Glomerular endothelial cell (primary cell): ENCODE data around the gene ZNF548. TPM values are rescaled to one million over a fixed set of nuclear protein-coding genes. Genes with fewer than 3 reads are reported as not detected.

Experiments used
- total RNA-seq: library from RNA; depleted of rRNA; stranded (reverse); fragments of >200 nt; gene quantifications from 2 replicates; pipeline ENCODE4 v1.2.3, GENCODE V29; 2015

ZNF548 gene
- total RNA-seq, 1 donor from 2014 or later, result 9.9 TPM

Other genes with a start within 250 kb of the ZNF548 start
- gene ZIM3, start 244.7 kb upstream of the ZNF548 start, total RNA-seq, result not detected in 2 replicates
- not detected in 2 replicates for gene DUXA, start 222.4 kb upstream of the ZNF548 start, total RNA-seq
- gene ZNF264, start 198.4 kb upstream of the ZNF548 start, total RNA-seq, result 19.7 and 31.3 TPM in 2 replicates
- gene AURKC, start 158.8 kb upstream of the ZNF548 start, total RNA-seq, result 0.58 TPM in 1 of 2 replicates, not detected in the other
- 8.6 and 15.3 TPM in 2 replicates for gene ZNF805, start 149.2 kb upstream of the ZNF548 start, total RNA-seq
- gene ZNF460, start 109.4 kb upstream of the ZNF548 start, total RNA-seq, result 37.5 and 57.5 TPM in 2 replicates
- gene ZNF543, start 69.4 kb upstream of the ZNF548 start, total RNA-seq, result 6.2 and 8.3 TPM in 2 replicates
- gene ZNF304, start 38.6 kb upstream of the ZNF548 start, total RNA-seq, result 6.3 and 7.2 TPM in 2 replicates
- gene TRAPPC2B, start 26.3 kb upstream of the ZNF548 start, total RNA-seq, result 23.5 and 24.6 TPM in 2 replicates
- 2.3 and 6.1 TPM in 2 replicates for gene ZNF547, start 26.3 kb upstream of the ZNF548 start, total RNA-seq
- 3.0 and 5.1 TPM in 2 replicates for gene ZNF17, start 21.3 kb downstream of the ZNF548 start, total RNA-seq
- gene ZNF749, start 45.5 kb downstream of the ZNF548 start, total RNA-seq, result 7.5 and 8.0 TPM in 2 replicates
- 0.39 and 0.76 TPM in 2 replicates for gene VN1R1, start 67.3 kb downstream of the ZNF548 start, total RNA-seq
- 11.3 and 13.4 TPM in 2 replicates for gene ZNF772, start 87.7 kb downstream of the ZNF548 start, total RNA-seq
- 4.1 and 7.9 TPM in 2 replicates for gene ZNF419, start 97.9 kb downstream of the ZNF548 start, total RNA-seq
- gene ZNF773, start 110.1 kb downstream of the ZNF548 start, total RNA-seq, result 6.0 and 9.1 TPM in 2 replicates
- 3.2 and 4.5 TPM in 2 replicates for gene ZNF549, start 137.5 kb downstream of the ZNF548 start, total RNA-seq
- 5.1 and 8.6 TPM in 2 replicates for gene ZNF550, start 170.0 kb downstream of the ZNF548 start, total RNA-seq
- gene ZNF416, start 189.1 kb downstream of the ZNF548 start, total RNA-seq, result 4.4 and 5.0 TPM in 2 replicates
- 3.9 and 6.7 TPM in 2 replicates for gene ZIK1, start 194.3 kb downstream of the ZNF548 start, total RNA-seq
- 1.9 and 6.4 TPM in 2 replicates for gene ZNF530, start 210.0 kb downstream of the ZNF548 start, total RNA-seq
- 12.6 and 18.8 TPM in 2 replicates for gene ZNF134, start 224.4 kb downstream of the ZNF548 start, total RNA-seq
- 8.1 and 12.7 TPM in 2 replicates for gene ZNF211, start 243.3 kb downstream of the ZNF548 start, total RNA-seq